ENCODE data around the gene PAX6.

The PAX6 gene

GRCh38 chr11:31822175-31822926, 11.2 kb upstream of the PAX6 start:
- no peak for DNase-seq (ENCODE audit: low read depth, low spot score)

DNA sequence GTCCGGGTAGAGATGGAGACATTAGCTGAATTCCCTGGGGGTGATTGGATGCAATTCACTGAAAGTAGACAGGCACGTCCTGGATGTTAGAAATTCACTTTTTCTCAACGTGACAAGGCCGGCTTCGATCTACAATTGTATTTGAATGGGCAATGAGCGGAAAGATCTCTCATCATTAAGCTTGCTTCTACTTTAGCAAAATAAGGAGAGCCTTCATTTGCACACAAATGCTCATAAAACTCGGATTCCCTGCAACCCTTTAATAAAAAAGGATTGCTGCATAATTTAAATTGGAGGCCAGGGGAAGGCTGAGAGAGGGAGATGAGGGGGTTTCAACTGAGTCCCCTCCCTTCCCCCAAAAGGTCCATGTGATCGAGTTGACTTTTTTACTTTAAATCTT, 10.6 kb upstream of the PAX6 start:
- DNase-seq (ENCODE audit: low read depth, low spot score): no peak

DNA sequence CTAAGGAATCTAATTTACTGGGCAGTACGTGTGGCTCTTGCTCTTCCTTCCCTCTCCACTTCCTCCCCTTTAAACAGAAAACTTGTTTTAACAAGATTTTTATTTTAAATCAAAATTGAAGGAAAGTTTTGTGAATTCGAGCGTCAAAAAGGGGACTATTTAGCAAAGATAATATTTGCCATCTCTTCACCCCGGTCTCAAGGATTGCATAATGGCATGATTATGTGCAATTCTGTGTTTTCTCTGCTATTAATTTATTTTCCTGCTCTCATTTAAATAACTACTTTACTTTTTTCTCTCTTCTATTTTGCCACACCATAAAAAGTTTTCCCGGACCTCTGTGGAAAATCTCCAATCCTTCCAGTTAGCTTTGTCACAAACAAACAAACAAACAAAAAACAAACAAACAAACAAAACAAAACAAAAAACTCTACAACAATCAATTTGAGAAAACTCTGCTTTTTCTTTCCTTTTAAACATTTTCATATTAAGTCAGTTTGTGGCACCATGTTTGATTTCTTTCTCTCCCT, 10.2 kb upstream of the PAX6 start:
- DNase-seq (ENCODE audit: low read depth, low spot score): no peak

DNA sequence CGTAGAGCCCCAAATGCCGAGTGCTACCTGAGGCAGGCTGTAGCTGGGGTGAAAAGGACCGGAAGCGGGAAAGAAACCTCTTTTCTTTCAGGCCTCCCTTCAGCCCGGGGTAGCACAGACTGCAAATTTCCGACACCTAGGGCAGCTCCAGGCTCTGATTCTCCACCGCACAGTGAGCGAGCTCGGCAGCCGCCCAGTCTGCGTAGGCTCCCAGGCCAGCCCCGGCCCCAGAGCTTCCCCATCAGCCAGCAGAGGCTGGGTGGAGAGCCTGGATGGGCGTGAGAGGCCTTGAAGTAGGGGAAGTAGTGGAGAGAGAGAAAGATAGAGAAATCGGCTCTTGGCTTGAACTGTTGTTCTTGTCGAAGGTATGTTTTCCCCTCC, 9.3 kb upstream of the PAX6 start:
- DNase-seq (ENCODE audit: low read depth, low spot score): no peak

DNA sequence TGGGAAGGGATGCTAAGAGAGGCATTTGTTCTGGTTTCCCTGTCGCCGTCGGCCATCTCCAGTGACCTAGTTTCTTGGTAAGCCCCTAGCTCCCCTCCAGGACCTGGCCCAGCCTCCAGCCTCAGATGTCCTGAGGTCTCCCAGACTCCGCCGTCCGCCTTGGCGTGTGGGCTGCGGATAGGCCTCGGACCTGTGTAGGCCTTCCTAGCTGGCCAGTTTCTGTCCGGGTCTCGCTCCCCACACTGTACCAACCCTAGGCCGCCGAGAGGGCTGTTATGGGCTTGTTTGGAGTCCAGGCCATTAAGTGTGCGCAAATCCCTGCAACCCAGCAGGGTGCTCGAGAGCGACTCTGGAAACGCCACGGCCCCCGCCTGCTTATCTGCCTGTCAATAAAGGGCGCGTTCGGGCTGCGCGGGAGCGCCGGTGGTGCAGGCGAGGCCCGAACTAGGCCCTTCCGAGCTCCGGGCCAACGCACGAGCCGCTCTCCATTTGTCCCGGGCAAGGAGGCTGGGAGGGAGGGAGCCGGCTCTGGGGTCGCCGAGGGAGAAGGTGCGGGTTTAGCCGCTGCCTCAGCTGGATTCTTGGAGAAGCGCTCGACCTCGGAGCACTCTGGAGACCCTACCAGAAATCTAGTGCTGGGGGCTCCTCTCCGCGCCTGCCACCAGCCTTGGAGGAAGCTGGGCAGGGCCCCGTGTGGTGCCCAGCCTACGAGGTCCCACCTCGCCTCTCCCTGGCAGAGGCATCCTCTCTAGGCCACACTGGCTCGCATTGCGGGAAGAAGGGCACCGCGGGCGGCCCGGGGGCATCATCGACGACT, 8.7 kb upstream of the PAX6 start:
- DNase-seq (ENCODE audit: low read depth, low spot score): no peak

- no peak for DNase-seq (ENCODE audit: low read depth, low spot score)
These were observed 7.8 kb upstream of the PAX6 start for GRCh38 chr11:31818874-31819331.

DNA sequence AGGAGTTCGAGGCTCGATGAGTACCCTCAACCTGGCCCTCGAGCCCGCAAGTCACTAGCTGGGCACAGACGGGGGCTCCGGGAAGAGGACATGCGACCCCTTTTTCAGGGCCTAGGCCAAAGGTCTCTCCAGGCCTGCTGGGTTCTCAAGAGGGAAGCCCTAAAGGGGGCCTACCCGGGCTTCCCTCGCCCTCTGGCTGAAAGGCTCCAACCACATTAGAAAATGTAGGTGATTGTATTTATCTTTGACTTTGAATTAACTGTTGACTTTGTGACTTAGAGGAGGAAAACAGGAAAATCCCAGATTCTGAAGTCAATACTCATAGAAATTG, 7.3 kb upstream of the PAX6 start:
- DNase-seq (ENCODE audit: low read depth, low spot score): no peak

DNA sequence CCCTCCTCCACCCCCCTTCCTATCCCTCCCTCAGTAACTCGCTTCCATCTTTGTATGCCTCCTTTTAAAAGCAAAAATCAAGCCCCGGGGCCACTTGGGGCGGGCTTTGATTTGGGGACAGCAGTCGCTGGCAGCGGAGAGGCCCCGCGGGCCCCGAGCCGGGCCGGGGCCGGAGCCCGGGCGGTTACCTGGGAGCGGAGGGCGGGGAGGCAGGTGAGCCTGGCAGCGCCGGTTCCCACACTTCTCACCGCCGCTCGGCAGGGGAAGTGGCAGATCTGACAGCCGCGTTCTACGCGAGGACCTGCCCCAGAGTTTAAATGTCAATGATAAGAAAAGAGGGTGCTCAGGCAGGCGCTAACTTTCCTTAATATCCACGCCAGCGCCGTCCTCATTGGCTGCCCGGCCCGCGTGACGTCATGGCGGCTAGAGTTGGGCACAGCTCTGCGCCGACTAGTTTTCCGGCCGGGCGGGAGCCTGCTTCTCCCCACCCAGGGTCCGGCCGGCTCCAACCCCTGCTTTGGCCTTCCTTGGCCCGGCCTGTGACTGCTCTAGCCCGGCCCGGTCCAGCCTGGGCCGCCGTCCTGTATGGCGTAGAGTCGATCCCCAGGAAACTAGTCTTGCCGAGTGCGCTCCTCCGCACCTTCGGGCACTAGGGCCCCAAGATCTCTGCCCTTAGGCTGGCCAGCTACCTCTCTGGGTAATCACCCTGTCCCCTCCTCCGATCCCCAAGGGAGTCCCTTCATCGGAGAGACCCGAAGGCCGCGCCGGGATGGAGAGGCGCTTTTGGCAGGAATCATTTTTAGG, 6.7 kb upstream of the PAX6 start:
- DNase-seq (ENCODE audit: low read depth, low spot score): no peak

DNA sequence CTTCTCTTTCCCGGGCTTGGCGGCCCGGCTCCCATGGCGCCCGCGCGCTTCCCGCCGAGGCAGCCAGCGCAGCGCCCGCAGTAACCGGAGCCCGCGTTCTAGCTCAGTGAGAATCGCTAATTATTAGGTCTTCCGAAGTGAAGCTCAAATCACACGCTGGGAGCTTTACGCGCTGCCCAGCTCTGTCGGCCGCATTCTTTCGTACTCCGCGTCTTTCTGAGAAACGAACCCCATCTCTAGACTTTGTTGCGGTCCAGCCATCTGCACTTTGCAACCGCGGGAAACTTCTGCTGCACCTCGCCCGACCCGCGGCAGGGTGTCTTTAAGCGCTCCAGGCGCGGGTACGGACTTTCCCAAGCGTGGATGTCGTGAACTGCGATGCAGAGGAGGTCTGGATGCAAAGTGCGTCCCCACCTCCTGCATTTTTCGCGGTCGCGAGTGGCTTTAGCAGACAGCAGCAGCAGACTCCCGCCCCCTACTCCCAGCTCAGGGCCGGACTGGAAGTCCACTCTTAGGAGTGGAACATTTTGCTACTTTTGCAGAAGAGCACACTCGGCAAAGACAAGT, 6.0 kb upstream of the PAX6 start:
- DNase-seq (ENCODE audit: low read depth, low spot score): no peak

- DNase-seq (ENCODE audit: low read depth, low spot score): no peak
These were observed 5.4 kb upstream of the PAX6 start for GRCh38 chr11:31816468-31817053.

GRCh38 chr11:31815711-31816467, 4.8 kb upstream of the PAX6 start:
- no peak for DNase-seq (ENCODE audit: low read depth, low spot score)

GRCh38 chr11:31814176-31814868, 3.2 kb upstream of the PAX6 start:
- DNase-seq (ENCODE audit: low read depth, low spot score): no peak

DNA sequence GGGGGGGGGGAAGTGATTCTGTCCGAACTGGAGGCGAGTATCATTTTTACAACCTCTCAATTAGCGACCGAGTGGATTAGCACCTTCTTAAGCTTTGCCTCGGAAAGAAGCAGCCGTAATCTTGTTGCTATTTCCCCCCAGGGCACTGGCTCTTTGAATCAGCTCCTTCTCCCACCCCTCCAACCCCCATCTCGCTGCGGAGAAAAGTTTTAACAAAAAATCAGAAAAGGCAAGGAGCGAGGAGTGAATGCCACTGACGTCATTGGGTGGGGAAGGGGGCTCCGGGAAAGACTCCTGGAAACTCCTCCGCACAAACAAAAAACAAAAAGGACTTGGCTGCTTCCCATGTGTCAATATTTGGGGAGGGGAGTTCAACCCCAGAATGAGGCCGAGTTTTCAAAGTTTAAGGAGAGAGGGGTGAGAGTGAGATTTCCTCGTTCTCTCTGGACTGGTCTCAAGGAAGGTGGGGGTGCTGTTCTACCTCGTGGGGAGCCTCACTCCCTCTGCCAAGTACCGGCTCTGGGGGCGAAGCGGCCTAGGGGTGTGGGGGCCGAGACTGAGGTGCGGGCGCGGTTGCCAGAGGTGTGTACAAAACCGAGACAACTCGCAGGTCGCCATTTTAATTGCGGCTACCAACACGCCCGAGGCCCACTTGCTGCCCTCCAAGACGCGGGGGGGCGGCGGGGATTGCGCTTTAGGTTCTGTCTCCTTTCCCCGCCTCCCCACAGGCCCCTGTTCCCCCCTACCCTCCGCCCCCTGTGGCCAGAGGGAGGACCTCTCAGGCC, 2.5 kb upstream of the PAX6 start:
- DNase-seq (ENCODE audit: low read depth, low spot score): no peak

DNA sequence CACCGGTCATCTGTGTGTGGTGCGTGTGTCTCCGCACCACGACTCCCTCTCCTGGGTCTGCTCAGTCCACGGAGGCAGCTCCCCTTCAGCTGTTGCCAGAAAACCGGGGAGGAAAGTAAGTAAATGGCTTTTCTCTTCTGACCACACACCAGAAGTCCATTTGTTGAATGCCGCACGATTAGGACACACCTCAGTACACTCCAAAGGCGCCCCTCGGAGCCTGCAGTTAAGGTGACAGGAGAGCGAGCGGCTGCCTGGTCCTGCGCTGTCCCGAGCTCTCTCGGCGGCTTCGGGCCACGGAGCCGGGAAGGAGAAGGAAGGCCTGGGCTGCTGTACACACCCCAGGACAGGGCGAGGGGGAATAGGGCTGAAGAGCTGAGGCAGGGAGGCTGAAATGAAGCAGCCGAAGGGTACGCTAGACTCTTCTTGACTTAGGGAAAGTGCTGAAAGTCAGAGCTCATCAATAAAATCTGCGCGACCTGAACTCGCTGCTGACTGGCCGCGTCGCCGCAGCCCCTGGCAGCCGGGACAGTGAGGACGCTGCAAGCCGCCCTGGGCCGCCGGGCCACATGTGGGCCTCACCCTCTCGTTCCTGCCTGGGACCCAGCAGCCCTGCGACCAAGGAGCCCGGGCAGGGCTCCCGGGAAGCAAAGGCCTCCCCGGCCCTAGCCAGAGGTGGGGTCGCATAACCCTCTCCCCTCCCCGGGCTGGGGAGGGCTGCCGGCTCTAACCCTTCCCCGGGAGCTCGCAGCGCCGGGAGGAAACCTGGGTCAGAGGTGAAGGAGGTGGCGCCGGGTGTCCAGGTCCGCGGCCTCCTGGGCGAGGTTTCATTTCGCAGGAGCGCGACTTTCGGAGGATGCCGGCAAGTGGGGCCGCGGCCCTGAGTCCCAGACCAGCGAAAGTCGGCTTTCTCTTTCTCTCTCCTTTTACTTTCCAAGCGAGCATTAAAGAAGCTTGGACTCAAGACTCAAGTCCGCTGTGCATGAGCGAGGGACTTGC, 1.6 kb upstream of the PAX6 start:
- DNase-seq (ENCODE audit: low read depth, low spot score): no peak

- DNase-seq (ENCODE audit: low read depth, low spot score): no peak
These were observed 1.0 kb downstream of the PAX6 start for GRCh38 chr11:31809857-31810778.

DNA sequence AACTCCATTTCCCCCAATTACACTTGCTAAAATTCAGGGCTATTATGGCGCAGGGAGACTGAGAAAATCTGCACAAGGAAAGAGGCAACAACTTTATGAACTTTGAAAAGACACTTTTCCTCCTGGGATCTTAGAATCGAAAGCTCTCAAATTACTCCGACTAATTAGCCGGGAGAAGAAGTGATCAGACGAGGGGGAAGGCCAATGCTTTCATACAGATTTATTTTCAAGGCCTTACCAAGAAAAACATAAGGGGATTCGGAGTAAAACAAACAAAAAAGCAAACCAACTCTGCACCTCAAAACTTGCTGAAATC, 1.6 kb downstream of the PAX6 start:
- DNase-seq (ENCODE audit: low read depth, low spot score): no peak

Measured in brain pericyte (primary cell).